HG03558 (cell line): ENCODE data around the gene MX2.

Source experiments
- ATAC-seq: cut with Tn5 transposase; IDR thresholded peaks from one replicate; pipeline ENCODE4 v1.9.1; 2021; ENCODE audit warnings: moderate number of reproducible peaks; ENCODE audit not compliant: unreplicated experiment; ENCODE audit errors: extremely low read depth

MX2 gene

DNA sequence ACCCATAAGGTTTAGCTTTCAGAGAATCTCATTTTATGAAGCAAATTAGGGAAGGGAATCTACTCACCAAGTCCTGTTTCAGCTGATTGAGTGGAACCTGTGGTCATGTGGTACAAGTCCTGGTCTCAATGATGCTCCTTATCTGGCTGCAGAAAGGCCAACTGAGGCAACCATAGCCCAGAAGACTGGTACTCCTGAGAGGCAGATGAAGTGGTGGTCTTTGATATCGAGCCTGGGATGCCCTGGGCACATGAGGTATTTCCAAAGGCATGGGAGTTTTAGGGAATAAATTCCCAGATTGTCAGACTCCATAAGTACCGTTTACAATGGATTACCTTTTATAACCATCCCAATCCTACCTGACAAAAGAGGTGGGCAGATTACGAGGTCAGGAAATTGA lies 67.5 kb downstream of the MX2 start:
- ATAC-seq: no peak

DNA sequence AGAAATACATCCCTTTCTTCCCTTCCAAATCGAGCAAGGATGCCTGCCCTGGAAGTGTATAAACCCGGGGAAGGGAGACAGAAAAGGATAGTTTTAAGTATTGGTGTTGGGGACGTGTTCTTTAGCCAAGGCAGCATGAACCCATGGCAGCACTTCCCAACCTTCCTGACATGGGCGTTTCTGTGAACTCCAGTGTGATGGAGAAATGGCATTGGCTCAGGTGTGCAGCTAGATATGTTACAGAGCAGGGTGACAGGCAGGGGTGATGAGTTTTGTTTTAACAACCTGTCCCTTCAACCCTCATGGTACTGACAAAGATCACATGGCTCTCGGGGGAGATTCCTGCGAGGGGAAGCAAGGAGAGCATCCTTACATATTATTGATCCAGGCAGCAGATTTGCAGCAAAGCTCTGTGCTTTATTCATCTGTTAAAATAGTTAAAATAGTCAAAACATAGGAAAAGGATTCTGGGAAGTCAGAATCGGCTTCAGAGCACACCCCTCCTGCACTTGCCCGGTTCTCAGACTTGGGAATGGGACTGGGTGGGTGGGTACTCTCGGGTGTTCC lies 68.2 kb downstream of the MX2 start:
- ATAC-seq: no peak

DNA sequence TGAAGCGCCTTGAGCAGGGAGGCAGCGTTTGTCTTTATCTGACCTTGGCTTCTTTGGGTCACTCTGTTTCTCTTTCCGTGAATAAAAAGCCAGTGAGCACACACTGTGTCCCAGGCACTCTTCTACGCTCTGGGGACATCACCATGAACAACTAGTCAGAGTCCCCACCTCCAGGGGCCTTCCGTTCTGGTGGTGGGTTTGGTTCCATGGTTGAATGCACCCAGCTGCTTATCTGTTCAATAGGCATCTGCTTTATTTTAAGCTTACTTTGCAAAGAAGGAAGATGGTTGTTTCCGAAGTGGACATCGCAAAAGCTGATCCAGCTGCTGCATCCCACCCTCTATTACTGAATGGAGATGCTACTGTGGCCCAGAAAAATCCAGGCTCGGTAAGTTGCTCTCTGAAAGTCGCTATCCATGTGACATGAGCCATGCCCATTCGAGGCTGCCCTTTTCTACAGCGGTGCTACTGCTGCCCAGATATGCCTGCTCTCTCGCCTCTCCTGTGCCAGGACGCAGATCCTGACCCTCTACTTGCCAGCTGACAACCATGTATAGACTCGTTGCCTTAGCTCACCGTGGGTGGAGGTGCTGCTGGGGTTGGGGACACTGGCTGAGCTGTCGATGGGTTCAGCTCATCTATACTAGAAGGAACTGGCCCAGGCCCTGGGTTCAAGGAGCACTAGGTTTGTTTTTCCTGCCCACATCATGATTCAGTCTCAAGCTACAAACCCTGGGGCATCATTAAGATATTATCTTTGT lies 70.1 kb downstream of the MX2 start:
- ATAC-seq: no peak

DNA sequence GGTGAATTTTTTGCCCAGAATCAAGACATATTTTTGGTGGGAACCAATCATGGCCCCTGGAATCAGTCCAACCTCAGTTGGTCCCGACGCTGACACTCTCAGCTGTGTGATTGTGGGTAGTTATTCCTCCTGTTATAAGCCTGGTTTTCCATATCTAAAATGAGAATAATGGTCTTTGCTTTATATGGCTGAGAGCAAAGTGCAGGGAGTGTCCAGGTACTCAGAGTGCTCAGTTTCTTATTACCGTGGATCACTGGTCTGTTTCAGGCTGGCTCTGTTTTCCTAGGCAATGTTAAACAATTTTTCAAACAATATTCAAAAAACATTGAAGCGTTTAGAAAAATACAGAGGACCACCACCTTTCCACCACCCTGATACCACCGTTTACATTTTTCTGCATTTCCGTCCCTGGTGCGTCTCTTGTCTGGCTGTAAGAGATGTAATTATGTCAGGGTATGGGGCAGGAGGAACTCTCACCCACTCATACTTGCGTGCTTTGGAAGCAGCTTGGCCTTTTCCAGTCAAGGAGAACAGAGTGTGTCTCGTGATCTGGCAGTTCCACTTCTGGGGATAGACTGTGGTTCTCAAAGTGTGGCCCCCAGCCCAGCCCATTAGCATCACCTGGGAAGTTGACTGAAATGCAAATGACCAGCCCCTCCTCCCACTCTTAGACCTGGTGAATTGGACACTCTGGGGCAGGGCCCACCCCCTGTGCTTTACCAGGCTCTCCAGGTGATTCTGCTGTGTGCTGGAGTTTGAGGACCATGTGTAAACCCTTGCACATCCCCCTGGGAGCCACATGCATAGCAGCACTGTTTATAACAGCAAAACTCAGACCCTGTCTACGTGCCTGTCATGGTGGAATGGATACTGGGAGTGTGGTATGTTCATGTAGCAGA lies 71.0 kb downstream of the MX2 start:
- no peak for ATAC-seq

DNA sequence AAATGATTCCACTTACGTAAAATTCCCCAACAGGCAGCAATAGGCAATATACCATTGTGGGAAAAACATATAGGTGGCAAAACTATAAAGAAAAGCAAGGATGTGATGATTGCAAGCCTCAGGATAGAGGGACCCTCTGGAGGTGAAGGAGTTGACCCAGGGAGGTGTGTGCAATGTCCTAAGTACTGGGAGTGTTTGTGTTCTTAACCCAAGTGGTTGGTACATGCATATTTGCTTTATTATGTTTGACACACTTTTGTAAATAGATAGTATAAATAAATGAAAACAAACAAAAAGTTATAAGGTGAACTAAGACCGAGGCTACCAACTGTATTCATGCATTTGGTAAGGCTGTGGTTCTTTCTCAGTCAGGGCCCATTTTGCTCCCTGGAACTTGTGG lies 71.7 kb downstream of the MX2 start:
- no peak for ATAC-seq

DNA sequence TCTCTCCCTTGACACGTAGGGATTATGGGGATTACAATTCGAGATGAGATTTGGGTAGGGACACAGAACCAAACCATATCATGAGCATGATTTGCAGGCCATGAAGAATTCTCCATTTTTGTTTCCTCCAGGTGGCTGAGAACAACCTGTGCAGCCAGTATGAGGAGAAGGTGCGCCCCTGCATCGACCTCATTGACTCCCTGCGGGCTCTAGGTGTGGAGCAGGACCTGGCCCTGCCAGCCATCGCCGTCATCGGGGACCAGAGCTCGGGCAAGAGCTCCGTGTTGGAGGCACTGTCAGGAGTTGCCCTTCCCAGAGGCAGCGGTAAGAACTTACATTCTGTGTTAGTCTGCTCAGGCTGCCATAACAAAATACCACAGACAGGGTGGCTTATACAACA lies 73.9 kb downstream of the MX2 start:
- ATAC-seq: no peak

DNA sequence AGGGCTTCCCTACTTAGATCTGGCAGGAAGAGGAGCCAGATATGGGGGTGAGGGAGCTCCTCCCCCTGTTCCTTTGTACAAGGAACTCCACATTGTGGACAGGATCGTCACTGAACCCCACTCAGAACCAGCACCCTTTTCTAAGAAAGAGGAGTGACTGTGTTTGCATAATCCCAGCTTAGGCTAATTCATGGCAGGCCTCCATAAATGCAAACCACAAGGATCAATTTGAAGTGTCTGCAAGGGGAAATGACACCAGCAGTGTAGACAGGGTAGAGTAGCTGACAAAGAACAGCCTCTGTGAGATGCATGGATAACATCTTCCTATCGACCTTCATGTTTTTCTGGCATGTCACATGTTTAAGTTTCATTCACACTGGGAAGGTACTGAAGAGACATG lies 75.9 kb downstream of the MX2 start:
- no peak for ATAC-seq

DNA sequence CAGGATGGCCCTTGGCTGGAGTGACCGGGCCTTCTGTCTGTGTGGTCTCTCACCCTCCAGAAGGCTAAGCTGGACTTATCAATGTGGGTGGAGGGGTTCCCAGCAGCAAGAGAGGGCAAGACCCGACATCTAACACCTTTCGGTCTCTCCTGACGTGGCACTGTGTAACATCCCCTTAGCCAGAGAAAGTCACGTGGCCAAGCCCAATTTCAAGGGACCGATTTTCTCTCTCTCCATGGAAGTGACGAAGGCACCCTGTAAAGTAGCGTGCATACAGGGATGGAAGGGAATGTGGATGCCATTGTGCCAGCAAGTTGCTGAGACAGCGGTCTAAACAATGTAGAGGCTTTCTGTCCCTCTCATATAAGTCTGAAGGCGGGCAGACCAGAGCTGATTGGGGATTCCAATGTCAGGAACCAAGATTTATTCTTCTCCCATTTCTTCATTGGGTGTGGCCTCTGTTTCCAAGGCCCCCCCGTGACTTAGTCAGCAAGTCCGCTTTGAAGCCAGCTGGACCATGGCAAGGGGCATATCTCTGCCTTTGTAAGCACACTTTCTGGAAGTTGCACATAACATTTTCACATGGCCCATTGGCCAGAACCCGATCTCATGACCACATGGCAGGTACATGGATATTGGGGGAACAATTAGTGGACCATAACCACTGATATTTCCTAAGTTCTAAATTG lies 76.7 kb downstream of the MX2 start:
- ATAC-seq: no peak

DNA sequence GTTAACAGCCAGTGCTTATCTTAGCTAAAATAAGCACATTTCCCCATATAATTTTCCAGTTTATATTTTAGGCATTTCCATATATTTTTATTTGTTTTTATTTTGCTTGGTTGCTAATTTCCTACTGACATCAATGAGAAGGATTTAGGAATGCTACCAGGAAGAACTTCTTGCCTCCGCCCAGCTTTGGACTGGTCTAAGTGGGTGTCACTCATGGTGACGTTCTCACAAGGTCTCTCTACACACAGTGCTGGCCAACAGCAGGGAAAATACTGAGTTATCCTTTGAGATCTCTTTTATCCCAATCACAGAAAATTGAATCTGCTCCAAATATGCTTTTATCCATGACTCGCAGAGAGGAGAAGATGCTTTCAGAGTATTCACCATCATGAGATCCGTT lies 77.4 kb downstream of the MX2 start:
- no peak for ATAC-seq

DNA sequence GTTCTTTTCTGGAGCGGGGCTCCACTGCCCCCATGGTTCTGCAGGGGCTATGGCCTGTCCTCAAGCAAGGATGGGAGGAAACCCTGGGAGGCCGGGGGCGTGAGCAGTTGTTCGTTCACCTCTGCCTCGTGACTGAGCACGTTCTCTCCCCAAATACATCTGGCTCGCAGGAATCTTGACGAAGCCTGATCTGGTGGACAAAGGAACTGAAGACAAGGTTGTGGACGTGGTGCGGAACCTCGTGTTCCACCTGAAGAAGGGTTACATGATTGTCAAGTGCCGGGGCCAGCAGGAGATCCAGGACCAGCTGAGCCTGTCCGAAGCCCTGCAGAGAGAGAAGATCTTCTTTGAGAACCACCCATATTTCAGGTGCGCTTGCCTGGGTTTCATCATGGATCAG lies 79.7 kb downstream of the MX2 start:
- ATAC-seq: no peak

DNA sequence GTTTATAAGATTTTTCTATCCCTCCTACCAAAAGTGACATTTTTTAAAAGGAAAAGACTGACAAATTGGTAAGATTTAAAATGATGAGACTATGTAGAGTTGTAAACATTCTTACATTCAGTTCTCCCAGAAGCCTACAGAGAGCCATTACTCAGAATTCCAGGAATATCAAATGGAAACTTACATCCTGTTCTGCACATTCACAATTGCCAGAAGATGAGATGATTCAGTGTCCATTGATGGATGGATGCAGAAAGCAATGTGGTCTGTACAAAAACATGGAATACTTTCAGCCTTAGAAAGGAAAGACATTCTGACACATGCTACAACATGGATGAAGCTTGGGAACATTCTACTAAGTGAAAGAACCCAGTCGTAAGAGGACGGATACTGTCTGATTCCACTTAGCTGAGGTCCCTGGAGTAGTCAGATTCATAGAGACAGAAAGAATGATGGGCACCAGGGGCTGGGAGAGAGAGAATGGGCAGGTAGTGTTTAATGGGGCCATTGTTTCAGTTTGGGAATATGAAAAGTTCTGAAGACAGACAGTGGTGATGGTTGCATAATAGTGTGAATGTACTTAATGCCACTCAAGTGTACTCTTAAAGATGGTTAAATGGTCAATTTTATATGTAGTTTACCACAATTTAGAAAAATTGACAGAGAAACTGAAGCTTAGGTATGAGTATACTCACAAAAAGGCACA lies 80.8 kb downstream of the MX2 start:
- ATAC-seq: no peak

DNA sequence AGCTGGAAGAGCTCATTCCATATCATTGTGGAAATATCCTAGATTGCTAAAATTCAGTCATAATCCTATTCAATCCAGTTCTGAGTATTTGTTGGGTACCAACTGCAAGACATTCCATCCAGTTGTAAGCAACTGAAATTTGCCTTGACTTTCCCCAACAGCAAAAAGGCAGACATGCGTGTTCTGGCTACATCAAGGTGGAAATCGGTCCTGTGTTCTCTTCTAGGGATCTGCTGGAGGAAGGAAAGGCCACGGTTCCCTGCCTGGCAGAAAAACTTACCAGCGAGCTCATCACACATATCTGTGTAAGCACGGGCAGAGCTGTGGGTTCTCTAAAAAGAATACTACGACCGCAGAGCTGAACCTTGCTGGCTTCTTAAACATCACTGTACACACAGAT lies 81.7 kb downstream of the MX2 start:
- ATAC-seq: no peak

DNA sequence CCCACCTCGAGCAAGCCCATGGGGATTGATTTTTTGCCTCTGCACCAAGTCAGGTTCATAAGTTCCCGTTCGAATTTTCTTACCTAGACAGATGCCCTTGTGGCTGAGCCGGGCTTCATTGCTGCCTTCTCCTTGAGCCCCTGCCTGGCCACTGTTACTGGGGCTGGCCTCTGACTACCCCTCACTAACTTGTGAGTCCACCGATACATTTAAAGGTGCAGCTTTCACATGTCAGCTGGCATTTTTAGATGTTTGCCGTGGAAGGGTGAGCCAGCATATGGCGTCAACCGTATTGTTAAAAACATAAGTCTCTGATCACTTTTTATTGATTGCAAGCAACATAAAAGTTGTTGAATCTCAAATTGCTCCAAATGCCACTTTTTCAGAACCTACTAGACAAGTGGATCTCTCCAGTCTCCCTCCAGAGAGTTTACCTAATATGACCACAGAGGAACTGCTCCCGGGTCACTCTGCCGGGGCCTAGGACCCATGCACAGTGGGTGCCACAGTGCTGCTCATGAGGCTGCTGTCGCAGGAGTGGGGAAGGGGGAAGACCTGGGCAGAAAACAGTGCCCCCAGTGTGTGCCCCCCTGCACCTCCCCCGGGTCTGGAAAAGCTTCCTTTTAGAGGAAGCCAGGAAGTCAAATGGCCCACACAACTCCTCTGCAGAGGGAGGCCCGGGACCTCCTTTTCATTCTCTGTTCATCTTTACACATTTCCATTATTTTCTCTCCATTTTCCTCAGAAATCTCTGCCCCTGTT lies 83.1 kb downstream of the MX2 start:
- no peak for ATAC-seq

DNA sequence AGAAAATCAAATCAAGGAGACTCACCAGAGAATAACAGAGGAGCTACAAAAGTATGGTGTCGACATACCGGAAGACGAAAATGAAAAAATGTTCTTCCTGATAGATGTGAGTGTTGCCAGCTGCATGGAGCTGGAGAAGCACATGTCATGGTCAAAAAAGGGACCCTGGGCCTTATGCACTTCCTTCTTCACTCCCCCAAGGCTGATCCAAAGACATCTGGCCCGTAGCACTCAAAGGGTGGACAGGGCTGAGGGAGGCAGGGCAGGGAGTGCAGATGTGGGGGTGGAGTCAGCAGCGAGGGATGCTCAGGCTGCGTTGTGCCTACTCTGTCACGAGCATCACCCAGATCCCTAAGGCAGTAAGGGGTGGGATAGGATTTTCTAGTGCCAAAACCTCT lies 83.6 kb downstream of the MX2 start:
- ATAC-seq: no peak

DNA sequence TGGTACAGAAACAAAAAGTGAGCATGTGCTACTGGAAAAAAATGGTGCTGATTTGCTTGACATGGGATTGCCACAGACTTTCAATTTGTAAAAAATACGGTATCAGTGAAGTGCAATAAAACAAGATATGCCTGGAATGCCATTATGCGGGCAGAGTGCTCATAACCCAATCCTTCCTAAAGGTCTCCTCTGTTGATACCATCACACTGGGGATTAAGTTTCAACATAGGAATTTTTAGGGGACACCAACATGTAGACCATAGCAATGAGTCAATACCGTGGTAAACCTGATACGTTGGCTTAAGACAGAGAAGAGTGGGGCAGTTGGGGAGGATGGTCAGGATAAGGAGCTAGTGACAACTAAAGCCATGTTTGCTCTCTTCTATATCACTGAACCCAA lies 84.8 kb downstream of the MX2 start:
- ATAC-seq: no peak

DNA sequence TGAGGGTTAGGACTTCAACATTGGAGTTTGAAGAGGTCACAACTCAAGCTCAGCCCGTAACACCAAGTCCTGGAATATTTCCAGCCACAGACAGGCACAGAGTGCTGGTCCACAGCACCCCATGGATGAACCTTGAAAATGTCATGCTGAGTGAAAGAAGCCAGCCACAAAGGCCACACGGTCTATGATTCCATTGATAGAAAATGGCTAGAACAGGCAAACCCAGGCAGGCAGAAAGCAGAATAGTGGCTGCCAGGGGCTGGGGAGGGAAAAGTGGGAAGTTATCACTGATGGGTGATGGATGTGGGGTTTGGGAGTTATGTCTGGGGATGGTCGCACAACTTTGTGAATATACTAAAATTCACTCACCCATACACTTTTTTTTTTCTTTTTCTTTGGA lies 85.5 kb downstream of the MX2 start:
- ATAC-seq: no peak

DNA sequence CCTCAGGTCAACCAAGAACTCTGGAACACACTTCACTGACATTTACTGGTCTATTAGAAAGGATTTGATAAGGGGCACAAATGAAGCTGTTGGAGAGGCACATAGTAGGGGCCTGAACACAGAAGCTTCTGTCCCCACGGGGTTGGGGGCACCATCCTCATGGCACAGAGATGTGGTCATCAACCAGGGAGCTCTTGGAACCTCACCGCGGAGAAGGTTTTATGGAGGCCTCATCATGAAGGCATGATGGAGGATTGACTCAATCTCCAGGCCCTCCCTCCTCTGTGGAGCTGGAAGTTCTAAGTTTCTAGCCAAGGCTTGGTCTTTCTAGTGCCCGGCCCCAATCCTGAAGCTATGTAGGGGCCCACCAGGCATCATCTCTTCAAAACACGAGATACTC lies 87.8 kb downstream of the MX2 start:
- no peak for ATAC-seq

DNA sequence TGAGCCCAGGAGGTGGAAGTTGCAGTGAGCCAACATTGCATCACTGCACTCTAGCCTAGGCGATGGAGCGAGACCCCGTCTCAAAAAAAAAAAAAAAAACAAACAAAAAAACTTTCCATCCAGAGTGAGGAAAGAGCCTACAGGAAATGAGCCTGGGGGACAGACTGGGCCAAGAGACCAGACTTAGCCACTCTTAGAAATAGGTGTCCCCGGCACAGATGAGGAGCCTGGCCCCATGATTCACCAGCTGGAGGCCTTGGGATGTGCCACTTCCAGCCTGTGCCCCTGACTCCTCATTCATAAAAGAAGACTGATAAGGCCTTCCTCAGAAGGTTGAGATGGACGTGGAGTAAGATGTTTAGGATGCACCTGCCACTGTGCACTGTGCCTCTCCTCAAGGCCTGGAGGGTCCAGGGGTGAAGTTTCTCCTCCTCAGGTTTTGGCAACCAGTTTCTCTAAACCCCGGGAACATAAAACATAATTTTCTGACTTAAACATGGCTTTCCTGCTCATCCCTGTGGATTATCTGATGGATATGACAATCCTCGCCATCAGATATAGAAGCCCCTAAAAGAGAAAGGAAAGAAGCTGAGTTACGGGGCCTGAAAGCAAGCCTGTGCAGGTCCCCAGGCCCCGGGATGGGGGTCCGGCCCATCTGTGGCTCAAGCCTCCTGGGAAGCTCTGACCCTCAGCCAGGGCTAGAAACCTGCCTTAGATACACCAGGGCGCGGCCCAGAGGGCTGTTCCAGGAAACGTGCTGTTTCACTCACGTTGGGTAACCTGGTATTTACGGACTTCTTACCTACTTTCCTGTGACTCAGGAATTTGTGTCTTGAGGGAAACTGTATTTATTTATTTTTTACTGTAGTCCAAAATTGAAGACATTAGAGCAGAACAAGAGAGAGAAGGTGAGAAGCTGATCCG lies 90.2 kb downstream of the MX2 start:
- no peak for ATAC-seq
